EL (cell line): ENCODE results near the gene MAP3K21.
A peak's percentile ranks its signal among the peaks of the same experiment; 100 is the strongest.

Experiments
- DNase-seq: peaks from one replicate; pipeline ENCODE4 v3.0.0-alpha.2; 2016

MAP3K21 gene

DNA sequence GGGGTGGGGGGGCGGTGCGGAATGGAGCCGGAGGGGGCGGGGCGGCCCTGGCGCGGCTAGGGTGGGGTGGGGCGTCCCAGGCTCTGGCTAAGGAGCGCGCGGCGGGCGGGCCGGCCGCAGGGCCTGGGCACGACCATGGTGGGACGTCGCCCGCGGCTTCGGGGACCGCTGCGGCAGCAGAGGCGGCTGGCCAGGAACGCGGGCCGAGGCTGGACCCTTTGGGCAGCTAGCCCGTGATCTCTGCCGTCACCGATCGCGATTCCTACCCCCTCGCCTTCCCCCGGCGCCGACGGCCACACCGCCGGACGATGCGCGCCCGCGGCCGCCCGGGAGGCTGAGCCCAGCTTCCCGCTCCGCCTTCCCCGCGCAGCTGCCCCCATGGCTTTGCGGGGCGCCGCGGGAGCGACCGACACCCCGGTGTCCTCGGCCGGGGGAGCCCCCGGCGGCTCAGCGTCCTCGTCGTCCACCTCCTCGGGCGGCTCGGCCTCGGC is at the start of gene MAP3K21:
Gene MAP3K21, plus strand, starts transcription at position 74 of the 491 bp plus-strand sequence. Its CDS starts 305 bp downstream, at position 379.
- DNase-seq: no peak

DNA sequence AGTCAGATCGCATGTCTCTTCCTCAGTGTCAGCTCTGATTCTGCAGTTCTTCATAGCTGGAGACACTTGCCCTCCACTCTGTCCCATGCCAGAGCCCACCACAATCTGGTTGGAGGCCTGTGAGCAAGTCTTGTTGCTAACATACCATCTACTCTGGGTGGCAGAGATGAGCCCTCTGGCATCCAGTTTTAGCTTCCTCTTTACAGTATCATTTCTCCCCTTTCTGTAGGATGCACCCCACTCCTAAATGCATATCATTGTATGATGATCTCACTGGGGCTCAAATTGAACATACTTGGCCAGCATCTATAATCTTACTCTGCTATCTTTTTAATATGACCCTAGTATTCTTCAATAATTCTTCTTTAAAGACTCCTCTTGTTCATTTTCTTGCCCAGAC is 48.9 kb upstream of the MAP3K21 start:
- no peak for DNase-seq

DNA sequence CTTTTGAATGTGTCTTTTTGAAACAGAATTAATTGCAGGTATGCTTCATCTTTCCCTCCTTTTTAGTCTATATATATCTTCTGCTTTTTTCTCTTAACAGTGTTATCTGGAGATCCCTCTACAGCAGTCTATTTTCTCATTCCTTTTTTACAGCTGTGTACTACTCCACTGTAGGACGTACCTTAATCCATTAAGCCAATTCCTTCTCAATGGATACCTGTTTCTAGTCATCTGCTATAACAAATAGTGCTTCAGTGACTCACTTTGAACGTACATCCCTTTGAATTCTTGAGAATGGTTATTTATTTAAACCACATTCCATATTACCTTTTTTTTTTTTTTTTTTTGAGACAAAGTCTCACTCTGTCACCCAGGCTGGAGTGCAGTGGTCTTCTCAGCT is 47.6 kb upstream of the MAP3K21 start:
- no peak for DNase-seq

DNA sequence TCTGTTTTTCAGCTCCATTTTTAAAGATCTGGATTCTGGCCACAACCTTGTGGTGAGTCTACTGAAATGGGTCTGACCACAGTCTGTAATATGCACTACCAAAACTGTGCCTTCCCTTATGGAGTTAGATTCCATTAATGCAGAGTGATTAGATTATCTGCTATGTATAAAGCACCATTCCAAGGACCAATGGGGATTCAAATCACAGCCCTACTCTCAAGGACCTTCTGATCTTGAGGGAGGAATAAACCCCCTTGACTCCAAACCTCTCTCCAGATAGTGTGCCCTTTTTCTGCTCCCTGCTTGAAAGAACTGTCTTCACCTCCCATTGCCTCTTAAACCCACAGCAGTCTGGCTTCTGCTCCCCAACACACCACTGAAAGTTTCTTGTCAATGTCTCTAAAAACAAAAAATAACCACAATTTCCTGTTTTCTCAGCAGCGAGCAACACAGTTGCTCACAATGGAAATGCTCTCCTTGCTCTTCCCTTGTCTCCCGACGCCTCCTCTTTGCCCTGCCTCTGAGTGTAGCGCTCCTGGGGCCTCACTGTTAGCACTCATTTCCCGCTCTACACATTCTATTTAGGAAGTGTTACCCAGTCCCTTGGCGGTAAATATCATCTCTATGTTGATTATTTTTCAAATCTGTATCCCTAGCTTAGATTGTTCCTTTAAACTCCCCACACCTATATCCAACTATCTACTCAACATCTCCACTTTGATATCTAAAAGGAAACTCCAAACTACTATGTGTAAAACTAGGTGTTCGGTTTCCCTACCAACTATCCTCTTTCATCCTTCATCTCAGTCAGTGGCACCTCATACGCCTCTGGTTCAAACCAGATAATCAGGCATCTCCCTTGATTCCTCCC is 45.6 kb upstream of the MAP3K21 start:
- peak; percentile 21 for DNase-seq

DNA sequence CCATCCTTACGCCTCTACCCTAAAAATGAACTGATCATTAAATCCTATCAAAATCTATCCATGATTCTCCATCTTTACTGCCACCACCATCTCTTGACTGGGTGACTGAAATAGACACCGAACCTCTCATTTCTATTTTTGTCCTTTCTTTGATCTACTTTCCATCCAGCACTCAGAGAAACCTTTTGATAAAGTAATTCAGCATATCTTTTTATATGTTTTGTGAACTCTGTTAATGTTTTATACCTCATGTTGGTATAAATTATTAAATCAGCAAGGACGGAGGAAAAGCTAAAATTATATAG is 45.0 kb upstream of the MAP3K21 start:
- DNase-seq: no peak

DNA sequence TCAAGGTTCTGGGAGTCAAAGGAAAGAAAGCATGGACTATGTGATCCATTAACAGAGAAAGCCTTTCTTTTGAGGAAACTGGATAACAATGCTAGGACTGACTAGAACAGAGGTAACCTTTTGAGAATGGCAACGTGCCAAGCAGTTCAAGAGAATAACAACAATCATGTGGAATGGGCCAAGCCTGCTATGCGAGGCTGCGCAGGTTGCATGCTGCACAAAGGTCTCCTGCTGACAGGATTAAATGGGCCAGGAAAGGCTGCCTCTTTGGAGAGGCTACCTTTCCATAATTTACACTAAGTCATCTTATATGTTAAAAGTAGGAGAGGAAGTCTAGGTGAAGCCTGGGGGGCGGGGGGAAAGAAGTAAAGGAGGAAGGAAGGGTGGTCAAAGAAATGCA is 37.8 kb upstream of the MAP3K21 start:
- DNase-seq: no peak

DNA sequence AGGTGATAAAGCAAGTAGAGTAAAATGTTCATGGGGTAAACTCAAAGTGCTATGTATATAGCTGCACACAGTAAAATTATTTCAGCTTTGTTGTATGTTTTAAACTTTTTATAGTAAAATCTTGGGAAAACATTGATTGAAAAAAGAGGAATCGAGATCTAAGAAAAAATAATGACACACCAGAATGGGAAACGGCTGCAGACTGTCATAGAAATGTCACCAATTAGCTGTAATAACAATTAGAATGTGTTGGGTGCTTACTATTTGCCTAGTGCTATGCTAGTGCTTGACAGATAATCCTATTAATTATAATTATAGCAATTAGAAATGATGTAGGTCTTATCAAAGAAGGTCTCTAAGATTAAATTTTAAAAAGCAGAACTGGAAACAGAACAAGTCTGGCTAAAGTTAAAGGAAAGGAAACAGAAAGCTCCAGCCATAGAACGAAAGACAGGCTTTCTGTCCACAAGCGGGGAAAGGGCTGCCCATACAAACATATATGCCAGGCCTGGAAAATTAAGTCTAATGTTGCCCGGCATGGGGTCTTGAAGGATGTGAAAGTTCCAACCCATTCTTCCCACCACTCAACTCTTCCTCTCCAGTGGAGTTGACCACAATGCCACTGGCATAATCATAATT is 37.0 kb upstream of the MAP3K21 start:
- no peak for DNase-seq

DNA sequence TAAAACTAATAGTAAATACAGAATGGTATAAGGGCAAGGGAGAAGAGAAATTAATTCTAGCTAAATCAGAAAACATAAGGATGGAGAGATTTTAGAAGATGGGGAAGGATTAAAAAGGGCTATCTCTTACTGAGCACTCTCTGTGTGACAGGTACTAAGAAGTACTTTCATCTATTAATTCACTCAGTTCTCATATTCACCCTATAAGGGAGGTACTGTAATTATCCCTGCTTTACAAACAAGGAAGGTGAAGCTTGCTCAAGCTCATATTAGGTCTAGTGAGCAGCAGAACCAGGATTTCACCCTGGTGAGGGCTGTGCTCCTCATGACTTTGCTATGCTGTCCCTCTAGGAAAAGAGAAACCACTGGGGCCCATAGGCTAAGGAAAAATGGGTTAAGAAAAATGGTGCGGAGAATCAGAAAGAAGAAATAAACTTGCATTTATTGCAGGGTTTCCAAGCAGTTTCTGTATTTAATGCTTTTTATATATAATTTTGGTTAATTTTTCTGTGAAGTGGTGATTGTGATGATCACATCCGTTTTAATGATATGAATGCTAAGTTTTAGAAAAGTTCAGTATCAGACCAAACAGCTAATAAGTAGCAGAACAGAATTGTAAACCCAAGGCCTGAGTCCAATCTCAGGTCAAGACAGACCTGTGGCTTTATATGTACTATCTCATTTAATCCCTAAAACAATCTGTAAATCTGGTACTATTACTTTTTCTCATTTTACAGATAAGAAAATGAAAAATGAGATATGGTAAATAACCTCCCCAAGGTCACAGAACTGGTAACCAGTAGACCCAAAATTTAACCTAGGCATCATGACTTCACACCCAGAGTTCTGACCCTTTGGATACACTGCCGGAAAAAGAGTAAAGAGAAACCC is 33.7 kb upstream of the MAP3K21 start:
- DNase-seq: no peak

DNA sequence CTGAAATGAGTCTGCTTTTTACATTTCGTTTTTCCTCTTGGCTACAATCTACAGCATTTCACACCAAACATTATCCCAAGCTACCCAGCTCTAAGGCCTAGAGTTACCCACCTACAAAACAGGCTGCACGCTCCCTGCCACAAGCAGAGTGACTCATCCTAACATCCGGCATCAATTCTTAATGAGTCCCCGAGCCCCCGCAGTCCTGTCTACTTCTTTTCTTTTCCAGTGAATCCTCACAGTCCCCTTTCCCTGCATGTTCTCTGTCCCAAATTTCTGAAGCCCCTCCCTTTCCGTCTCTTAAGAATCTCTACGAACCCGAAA is 32.6 kb upstream of the MAP3K21 start:
- DNase-seq: peak; percentile 81

DNA sequence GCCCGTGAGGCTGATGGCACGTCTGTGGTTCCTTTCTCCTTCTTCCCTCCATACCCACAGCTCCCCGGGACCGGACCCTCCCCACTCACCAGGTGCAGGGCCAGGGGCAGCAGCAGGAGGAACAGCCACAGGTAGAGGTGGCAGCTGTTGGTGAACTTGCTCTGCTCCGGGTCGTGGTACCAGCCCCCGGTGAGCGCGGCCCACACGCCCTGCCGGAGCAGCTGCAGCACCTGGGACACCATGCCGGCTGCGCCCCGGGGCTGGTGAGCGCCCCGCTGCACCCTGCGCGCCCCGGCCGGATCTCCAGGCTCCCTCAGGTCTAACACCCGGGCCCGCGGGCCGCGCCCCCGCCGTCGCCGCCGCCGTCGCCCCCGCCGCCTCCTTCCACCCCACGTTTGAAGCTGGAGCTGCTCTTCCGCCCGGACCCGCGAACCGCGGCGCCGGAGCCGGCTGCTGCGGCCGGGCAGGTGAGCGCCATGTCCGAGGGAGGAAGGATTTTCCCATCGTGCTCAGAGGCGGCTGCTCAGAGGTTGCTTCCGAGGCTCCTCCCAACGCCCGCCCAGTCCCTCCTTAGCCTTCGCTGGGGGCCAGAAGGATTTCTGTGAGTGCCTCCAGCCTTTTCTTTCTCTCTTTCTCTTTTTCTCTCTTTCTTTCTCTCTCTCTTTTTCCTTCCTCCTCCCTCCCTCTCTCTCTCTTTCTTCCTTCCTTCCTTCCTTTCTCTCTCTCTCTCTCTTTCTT is 32.1 kb upstream of the MAP3K21 start, which contains the start of gene PCNX2:
Gene PCNX2, minus strand, starts transcription at position 489 of the 738 bp plus-strand sequence. Its CDS starts 247 bp downstream, at position 242.
- peak; percentile 68 for DNase-seq

DNA sequence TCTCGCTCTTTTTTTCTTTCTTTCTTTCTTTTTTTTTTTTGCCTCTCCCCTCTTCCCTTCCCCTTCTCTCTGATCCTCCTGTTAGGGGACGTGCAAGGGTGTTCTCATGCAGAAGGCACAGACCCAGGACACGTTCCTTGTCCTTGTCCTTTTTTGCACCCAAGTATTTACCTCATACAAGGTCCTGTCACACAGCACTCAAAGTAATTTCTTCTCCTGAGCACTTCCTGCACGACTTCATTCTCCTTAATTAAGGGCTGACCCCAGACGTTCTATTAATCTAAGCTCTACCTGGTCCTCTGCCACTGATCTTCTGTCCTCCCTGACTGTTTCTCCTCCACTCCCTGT is 31.6 kb upstream of the MAP3K21 start:
- DNase-seq: no peak

DNA sequence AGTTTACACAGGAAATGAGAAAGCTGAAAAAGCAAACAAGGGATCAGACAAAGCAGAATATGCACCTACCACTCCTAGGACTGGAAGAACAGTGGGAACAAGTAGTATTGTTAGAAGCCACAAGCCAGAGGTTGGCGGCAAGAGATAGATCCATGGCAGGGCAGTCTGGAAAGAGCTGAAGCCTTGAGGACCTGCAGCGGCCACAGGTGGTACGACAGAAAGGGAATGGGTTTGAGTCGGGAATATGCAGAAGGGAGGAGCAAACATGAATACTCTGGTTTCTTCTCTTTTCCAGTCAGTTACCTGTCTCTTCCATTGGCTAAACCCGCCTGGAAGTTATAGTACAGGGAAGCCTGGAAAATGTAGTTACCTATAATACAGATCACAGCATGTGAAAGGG is 28.1 kb upstream of the MAP3K21 start:
- no peak for DNase-seq

DNA sequence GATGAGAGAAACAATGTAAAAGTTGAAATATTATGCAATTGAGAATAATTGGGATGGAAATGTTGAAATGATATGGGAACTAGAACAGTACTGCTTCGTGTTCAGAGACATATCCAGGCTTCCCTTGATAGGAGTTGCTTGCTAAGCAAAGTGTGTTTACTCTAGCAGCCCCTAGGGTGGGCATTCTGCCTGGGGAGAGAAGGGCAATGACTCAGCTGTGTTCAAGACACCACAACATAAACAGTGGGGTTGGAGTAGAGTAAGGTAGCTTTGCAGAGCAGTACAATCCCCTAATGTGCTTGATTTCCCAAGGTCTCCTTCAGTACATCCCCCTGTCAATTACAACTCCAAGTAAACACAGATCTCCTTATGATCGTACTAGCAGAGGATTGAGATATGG is 27.2 kb upstream of the MAP3K21 start:
- DNase-seq: no peak

DNA sequence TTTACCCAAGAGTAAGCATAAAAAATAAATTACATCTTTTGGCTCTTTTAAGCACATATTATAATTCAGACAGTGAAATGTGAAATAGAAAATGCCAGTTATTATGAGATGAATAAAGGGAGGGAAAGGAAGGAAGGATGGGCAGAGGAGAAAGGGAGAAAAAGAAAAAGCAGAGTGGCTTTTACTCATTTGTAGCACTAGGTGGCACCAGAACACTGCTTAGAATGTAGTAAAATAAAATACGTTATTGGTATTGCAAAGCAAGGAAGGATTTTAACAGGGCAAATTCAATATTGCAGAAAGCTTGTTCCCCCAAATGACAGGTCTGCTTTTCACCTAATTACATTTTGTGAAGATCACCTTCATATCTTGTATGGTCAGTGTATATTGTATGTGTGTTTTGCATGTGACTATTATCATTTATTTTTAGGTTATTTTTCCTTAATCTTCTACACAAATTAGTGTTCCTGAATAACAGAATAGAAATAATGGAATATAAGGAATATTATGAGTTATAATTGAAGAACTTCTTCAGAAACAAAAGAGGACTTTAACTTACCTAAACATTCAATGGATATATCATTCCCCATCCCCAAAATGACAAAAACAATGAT is 22.9 kb upstream of the MAP3K21 start:
- no peak for DNase-seq

DNA sequence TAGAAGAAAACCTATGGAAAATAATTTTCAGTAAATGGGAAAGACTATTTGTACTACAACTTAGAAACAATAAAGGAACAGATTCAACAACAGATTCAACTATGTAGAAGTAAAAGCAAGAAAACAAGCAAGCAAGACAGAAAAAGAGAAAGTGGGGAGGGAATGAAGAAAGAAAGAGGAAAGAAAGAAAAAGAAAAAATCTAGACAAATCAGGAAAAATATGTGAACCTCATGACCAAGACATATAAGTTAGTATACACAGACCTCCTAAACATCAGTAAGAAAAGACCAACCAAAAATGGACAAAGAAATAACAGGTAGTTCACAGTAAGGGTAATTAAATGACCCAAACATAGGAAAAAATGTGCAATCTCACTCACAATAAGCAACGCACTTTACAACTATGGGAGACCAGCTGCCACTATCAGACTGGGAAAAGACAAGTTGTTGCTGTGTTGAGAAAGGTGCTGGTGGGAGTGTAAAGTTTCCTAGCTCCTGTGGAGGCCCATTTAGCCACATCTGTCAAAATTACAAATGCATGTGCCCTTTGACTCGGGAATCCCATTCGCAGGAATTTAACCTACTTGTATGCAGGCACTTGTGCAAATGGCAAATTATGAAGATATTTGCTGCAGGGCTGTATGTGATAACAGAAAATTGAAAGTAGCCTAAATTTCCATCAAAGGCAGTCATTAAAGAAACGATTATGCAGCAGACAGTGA is 13.9 kb upstream of the MAP3K21 start:
- no peak for DNase-seq

DNA sequence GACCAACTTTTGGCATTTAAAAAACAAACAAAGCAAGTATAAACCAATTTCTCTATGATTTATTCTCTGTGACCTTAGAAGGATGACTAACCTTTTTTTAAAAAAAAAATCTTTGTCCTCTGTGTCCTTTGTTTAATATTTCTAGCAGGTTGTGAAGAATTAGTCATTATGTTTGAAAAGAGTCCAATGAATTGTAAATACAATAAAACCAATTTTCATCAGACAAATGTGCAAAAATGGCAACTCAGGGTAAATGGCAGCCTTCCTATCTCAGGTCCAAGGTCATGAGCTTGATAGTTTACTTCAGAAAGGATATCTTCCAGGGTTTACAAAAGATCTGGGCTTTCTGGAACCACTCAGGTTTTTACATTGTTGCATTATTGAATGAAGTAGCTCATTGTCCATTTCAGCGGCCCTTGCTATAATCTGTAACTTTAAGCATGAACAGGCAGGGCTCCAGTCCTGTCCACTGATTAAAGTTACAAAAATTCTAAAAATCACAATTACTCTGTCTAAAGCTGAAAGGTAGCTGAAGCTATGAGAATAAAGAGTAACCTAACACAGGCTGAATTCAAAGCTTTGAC is 11.7 kb upstream of the MAP3K21 start:
- DNase-seq: no peak

DNA sequence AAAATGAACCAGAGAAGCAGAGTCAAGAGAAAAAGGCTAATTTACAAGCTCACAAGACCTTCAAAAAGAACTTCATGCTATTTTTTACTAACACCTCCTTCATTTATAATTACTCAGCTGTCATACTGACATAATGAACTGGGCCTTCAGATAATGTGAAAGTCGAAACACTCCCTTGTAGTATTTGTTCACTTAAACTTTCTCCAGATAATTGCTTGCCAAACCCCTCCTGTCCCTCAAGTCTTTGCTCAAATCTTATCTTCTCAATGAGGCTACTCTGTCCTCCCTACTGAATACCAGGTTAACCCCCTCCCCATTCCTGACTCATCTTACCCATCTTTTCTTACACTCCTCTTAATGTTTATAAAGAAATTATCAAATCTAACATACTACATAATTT is 11.1 kb upstream of the MAP3K21 start:
- DNase-seq: no peak

DNA sequence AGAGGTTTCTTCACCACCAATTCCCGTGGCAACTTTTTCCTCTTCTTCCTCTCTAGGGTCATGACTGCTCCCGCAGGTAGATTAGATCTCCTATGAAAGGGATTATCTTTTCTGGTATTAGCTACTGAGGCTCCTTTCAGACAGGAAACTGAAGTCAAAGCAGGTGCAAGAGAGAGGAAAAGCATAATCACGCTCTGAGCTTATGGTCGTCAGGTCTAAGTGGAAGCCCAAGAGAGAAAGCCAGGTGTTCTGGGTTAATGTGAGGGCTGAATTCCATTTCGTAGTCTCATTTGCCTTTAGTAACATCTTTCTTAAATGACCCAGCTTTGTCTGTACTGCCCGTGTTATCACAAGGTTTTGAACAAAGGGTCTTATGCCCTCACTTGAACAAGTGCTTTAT is 8.3 kb upstream of the MAP3K21 start:
- no peak for DNase-seq

DNA sequence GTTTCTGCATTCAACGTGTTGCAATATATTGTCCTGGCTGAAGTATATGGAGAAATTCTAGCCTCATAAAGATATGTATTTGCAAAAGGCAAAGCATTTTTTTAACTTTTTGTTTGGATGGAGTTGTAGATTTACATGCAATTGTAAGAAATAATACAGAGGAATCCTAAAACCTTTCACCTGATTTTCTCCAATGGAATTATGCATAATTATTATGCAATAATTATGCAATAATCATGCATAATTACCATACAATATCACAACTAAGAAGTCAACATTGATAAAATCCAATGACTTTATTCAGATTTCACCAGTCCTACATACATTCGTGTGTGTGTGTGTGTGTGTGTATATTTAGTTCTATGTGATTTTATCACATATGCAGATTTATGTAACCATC is 7.5 kb upstream of the MAP3K21 start:
- no peak for DNase-seq

DNA sequence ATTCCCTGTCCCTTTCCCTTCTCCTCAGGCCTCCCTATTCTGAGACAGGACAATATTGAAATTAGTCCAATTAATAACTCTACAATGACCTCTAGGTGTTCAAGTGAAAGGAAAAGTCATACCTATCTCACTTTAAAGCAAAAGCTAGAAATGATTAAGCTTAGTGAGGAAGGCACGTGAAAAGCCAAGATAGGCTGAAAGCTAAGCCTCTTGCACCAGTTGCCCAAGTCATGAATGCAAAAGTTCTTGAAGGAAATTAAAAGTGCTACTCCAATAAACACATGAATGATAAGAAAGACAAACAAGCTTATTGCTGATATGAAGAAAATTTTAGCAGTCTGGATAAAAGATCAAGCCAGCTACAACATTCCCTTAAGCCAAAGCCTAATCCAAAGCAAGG is 3.8 kb upstream of the MAP3K21 start:
- DNase-seq: no peak

DNA sequence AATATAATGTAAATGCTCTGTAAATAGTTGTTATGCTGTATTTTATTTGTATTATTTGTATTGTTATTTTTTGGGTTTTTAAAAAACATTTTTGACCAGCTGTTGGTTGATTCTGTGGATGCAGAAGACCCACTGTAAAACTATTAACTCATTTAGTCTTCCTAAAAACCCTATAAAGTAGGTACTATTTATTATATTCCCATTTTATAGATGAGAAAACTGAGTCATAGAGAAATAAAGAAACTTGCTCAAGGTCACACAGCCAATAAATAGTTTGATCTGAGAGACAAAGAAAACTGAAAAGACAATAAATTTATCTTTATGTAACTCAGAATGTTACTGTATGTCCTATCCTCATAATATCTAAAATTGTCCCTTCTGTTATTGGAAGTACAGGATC is 1.2 kb upstream of the MAP3K21 start:
- DNase-seq: no peak
